ENCODE measurements around the gene SCN1A.

DNA sequence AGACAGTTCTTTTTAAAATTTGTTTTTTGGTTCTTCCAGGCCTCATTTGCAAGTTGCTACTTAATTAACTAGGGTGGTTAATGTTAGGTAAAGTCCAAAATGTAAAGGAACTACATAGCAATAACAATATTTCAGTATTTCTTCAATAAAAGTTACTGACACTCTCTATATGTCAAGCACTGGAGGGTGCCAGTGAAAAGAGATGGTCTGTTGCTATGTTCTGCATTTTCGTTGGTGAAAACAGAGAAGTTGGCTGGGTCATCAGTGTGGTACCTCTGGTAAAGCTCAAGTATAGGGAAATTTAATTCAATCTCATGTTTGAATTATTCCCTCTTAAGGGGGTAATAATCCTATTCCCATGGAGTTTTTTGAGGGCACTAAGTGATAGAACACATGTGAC is 16.3 kb upstream of the SCN1A start:
- TF ChIP-seq CTCF (IDR thresholded peaks at IDR 0.05), result no peak
- TF ChIP-seq, protein P1, sequence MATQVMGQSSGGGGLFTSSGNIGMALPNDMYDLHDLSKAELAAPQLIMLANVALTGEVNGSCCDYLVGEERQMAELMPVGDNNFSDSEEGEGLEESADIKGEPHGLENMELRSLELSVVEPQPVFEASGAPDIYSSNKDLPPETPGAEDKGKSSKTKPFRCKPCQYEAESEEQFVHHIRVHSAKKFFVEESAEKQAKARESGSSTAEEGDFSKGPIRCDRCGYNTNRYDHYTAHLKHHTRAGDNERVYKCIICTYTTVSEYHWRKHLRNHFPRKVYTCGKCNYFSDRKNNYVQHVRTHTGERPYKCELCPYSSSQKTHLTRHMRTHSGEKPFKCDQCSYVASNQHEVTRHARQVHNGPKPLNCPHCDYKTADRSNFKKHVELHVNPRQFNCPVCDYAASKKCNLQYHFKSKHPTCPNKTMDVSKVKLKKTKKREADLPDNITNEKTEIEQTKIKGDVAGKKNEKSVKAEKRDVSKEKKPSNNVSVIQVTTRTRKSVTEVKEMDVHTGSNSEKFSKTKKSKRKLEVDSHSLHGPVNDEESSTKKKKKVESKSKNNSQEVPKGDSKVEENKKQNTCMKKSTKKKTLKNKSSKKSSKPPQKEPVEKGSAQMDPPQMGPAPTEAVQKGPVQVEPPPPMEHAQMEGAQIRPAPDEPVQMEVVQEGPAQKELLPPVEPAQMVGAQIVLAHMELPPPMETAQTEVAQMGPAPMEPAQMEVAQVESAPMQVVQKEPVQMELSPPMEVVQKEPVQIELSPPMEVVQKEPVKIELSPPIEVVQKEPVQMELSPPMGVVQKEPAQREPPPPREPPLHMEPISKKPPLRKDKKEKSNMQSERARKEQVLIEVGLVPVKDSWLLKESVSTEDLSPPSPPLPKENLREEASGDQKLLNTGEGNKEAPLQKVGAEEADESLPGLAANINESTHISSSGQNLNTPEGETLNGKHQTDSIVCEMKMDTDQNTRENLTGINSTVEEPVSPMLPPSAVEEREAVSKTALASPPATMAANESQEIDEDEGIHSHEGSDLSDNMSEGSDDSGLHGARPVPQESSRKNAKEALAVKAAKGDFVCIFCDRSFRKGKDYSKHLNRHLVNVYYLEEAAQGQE (IDR thresholded peaks at IDR 0.05; ENCODE audit: insufficient read depth in 1 of 2, low read depth in 2 of 2, low read length in 1 of 2), result no peak
- TF ChIP-seq TCF7L2 (IDR thresholded peaks at IDR 0.05; ENCODE audit: low read depth, low read length), result no peak
- TF ChIP-seq POLR2AphosphoS5 (IDR thresholded peaks at IDR 0.05; ENCODE audit: low read depth, low read length), result no peak
